Measurements from ENCODE around the gene CSNK1G3. TPM values are rescaled to one million over a fixed set of nuclear protein-coding genes. Genes with fewer than 3 reads are reported as not detected.

The CSNK1G3 gene
- total RNA-seq, 1 donor from 2014 or later = 42.0 TPM

DNA sequence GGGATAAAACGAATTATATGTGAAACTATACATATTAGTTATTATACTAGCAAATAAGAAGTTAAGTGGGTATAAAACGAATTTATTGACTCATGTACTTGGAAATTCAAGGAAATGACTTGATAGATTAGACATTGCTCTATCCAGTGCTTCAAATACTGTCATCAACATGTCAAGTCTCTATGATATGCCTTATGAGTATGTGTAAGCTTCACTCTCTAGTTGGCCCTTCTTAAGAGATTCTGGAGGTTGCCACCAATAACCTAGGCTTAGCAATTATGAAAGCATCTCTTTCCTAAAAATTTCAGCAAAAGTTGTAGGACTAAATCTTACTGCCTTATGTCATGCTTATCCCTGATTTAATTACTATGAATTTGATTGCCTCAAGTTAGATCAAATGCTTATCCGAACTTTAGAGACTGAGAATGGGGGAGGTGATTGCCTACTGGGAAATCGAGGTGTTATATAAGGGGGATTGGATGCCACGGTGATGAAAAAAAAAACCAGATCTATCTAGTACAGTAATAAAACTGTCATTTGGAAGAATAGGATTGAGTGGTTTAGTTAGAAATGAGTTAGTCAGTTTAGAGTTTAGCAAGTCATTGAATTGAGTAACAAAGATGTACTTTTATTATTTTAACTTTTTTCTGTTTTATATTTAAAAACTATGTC lies 46.9 kb downstream of the CSNK1G3 start:
- Histone ChIP-seq H3K4me1 (no peaks in the 10 kb centered on the region), H3K27ac (no peak overlapping the region), H3K4me3 (no peak overlapping the region), H3K9me3 (no peaks in the 10 kb centered on the region), H3K27me3 (no peaks in the 10 kb centered on the region), H3K36me3 (peaks cover 9% of the 10 kb centered on the region)
- ATAC-seq (no peak), DNase-seq (no peak)
- TF ChIP-seq, protein P1, sequence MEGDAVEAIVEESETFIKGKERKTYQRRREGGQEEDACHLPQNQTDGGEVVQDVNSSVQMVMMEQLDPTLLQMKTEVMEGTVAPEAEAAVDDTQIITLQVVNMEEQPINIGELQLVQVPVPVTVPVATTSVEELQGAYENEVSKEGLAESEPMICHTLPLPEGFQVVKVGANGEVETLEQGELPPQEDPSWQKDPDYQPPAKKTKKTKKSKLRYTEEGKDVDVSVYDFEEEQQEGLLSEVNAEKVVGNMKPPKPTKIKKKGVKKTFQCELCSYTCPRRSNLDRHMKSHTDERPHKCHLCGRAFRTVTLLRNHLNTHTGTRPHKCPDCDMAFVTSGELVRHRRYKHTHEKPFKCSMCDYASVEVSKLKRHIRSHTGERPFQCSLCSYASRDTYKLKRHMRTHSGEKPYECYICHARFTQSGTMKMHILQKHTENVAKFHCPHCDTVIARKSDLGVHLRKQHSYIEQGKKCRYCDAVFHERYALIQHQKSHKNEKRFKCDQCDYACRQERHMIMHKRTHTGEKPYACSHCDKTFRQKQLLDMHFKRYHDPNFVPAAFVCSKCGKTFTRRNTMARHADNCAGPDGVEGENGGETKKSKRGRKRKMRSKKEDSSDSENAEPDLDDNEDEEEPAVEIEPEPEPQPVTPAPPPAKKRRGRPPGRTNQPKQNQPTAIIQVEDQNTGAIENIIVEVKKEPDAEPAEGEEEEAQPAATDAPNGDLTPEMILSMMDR (IDR thresholded peaks at IDR 0.05) = no peak
- intact Hi-C loops (cut with DNase I) = no loop called here

GRCh38 chr5:123559434-123559775 lies 47.4 kb downstream of the CSNK1G3 start:
- TF ChIP-seq, protein P1 (IDR thresholded peaks at IDR 0.05) = no peak

DNA sequence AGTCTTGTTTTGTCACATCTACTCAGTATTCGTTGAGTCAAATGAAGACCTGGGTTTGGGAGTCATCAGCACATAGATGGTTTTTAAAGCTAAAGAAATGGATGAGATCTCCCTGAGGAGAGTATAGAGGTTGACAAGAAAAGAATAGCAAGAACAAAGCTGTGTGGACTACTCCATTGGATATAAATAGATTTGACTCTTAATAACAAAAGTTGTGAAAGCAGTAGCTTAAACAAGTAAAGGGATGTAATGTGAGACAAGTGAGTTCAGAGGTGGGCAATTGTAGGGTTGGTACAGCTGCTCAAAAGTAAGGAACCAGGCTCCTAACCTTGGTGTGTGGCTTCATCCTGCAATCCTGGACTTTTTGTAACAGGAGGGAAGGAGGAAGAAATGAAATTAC lies 49.3 kb downstream of the CSNK1G3 start:
- no peak for ATAC-seq
- TF ChIP-seq, protein P1 (IDR thresholded peaks at IDR 0.05) = no peak

More at GRCh38 chr5:123559434-123559775, 47.4 kb downstream of the CSNK1G3 start:
- Histone ChIP-seq H3K4me1 (no peaks in the 10 kb centered on the region), H3K9me3 (no peaks in the 10 kb centered on the region), H3K36me3 (peaks cover 9% of the 10 kb centered on the region), H3K27me3 (no peaks in the 10 kb centered on the region), H3K4me3 (no peak overlapping the region), H3K27ac (no peak overlapping the region)
- no peak for ATAC-seq
- intact Hi-C loops (cut with DNase I) = no loop called here
- no peak for DNase-seq

GRCh38 chr5:123571927-123572326 lies 60.0 kb downstream of the CSNK1G3 start:
- Histone ChIP-seq H3K9me3 (no peaks in the 10 kb centered on the region), H3K4me3 (no peak overlapping the region), H3K4me1 (no peaks in the 10 kb centered on the region), H3K27ac (no peak overlapping the region), H3K27me3 (no peaks in the 10 kb centered on the region), H3K36me3 (peaks cover 27% of the 10 kb centered on the region)
- no peak for DNase-seq
- intact Hi-C loops (cut with DNase I) = no loop called here
- ATAC-seq = no peak
- TF ChIP-seq, protein P1 (IDR thresholded peaks at IDR 0.05) = no peak

More for the DNA sequence above, 49.3 kb downstream of the CSNK1G3 start:
- H3K4me1 ChIP-seq = no peaks in the 10 kb centered on the region
- peaks cover 9% of the 10 kb centered on the region for H3K36me3 ChIP-seq
- no peak overlapping the region for H3K27ac ChIP-seq
- intact Hi-C loops (cut with DNase I) = no loop called here
- H3K27me3 ChIP-seq = no peaks in the 10 kb centered on the region
- DNase-seq = no peak
- no peak overlapping the region for H3K4me3 ChIP-seq
- H3K9me3 ChIP-seq = no peaks in the 10 kb centered on the region

DNA sequence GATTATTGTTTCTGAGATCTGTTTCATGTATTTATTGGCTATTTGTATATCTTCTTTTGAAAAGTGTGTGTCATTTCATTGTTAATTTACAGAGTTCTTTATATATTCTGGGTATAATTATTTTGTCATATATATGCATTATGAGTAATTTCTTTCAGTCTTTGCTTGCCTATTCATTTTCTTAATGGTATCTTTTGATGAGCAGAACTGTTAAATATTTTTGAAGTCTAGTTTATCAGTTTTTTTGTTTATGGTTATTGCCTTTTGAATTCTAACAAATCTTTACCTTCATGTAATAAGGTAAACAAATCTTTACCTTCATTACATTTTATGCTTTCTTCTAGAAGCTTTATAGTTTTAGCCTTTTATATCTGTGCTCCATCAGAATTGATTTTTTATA lies 66.4 kb downstream of the CSNK1G3 start:
- Histone ChIP-seq H3K36me3 (peaks cover 32% of the 10 kb centered on the region), H3K27ac (no peak overlapping the region), H3K27me3 (no peaks in the 10 kb centered on the region), H3K4me3 (no peak overlapping the region), H3K9me3 (no peaks in the 10 kb centered on the region), H3K4me1 (no peaks in the 10 kb centered on the region)
- no peak for DNase-seq
- no peak for ATAC-seq
- TF ChIP-seq, protein P1 (IDR thresholded peaks at IDR 0.05) = no peak
- intact Hi-C loops (cut with DNase I) = no loop called here

DNA sequence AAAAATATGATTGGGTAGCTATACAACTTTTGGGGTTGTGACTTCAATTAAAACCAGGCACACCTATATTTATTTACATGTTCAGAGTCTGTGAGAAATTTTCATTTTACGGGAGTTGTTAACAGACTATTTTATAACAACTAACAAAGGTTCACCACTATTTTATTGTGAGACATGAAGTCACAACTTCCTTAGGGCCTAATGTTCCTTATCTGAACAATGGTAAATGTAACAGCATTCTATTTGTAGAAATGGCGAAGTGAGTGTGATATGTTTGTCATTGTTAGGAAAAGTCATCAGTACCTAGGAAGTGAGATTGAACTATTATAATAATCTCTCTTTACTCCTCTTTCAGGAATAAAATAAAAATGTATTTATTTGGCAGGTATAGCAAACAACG lies 67.4 kb downstream of the CSNK1G3 start:
- intact Hi-C loops (cut with DNase I) = no loop called here
- TF ChIP-seq, protein P1 (IDR thresholded peaks at IDR 0.05) = no peak
- Histone ChIP-seq H3K9me3 (no peaks in the 10 kb centered on the region), H3K27me3 (no peaks in the 10 kb centered on the region), H3K36me3 (peaks cover 25% of the 10 kb centered on the region), H3K4me1 (no peaks in the 10 kb centered on the region), H3K4me3 (no peak overlapping the region), H3K27ac (no peak overlapping the region)
- no peak for DNase-seq
- ATAC-seq = no peak

Measured in upper lobe of right lung (tissue), 1 donor.